ENCODE data around the gene CFAP44.
"Not testable (repeated sequence)": the region's sequence is repeated elsewhere in the genome, so short reads cannot be mapped to it uniquely, and the experiment has no call there.

Gene CFAP44, protein sequence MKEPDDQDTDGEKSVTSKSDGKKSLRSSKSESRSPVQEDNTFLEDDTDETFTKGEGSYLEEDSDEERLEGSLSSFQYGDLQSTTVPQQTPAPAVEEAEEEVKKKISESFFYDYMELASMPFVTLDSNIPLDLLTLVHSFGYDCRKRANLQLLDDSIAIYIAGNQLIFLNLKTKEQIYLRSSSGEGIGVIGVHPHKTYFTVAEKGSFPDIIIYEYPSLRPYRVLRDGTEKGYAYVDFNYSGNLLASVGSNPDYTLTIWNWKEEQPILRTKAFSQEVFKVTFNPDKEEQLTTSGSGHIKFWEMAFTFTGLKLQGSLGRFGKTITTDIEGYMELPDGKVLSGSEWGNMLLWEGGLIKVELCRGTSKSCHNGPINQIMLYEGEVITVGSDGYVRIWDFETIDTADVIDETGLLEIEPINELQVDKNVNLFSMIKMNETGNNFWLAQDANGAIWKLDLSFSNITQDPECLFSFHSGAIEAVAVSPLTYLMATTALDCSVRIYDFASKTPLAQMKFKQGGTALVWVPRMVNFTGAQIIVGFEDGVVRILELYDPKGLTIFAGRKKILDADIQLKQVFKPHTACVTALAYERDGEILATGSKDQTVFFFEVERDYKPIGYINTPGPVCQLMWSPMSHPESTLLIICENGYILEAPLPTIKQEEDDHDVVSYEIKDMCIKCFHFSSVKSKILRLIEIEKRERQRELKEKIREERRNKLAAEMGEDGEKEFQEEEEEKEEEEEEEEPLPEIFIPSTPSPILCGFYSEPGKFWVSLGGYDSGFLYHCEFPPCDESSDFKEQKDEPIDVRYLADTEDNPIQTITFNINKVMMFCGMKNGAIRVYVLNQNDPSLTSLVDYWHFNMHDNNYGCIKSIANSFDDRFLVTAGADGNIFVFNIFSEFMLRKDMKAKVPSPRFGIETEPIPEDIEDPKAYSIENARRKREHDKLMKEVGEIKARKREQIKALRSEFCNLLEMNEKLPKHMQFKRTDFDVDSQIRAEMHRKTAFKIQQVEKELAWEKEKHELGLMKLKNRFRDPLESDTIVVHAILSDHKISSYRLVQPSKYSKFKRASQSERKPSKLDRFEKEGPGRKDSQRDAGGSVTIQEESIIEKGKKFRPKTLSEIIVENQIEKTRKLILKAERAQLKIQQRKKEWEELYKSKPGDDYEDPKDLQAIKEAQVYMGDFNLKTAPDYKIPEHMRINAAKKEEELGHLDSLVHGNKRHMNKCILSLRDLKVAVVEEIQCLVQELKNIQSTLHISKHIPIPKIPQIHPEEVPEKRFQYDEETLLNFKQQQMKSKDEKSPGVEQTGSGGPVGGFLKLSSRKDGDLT (N-terminal part only)

DNA sequence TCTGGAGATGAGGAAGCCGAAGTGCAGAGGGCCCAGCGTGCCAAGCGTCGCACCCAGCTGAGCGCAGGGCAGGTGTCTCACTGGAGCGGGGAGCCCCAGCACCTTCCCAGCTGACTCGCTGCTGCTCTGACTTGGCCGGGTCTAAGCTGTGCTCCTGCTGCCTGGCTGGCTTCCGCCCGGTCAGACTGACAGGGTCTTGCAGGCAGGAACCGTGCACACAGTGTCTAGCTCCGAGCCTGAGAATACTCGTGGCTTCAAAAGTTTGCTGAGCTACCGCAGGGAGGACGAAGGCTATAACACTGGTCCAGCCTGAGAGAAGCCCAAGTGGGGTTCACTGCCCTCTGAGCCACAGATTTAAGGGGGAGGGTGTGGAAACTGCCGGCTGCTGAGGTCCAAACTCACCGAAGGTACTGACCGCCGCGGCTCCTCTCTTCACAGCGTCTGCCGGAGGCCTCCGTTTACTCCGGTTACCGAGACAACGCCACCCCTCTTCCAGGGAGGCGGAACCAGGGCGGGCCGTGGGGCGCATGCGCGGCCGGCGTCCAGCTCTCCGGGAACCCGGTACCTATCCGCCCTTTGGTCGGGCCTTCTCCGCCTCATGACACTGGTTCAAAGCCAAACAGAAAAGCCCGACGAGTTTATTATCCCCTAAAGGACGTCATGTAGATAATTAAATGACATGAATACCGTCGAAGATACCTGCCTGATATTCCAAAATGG lies at the start of gene CFAP44:
Gene CFAP44 (minus strand): TSS at position 443 of the 720 bp plus-strand sequence. CDS start 7,829 bp downstream, outside the sequence.
- peak; percentile 86 for DNase-seq

DNA sequence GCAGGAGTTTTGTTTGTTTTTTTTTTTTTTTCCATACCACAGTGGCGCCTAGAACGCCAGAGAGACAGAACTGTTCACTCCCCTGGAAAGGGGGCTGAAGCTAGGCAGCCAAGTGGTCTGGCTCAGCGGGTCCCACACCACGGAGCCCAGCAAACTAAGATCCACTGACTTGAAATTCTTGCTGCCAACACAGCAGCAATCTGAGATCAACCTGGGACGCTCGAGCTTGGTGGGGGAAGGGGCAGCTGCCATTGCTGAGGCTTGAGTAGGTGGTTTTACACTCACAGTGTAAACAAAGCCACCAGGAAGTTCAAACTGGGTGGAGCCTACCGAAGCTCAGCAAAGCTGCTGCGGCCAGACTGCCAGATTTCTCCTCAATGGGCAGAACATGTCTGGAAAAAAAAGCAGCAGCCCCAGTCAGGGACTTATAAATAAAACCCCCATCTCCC lies 43.9 kb upstream of the CFAP44 start:
- no peak for DNase-seq

- DNase-seq: no peak
Observed at GRCh38 chr3:113468539-113468938, 27.2 kb upstream of the CFAP44 start.

GRCh38 chr3:113461488-113461887 lies 20.2 kb upstream of the CFAP44 start:
- no peak for DNase-seq

DNA sequence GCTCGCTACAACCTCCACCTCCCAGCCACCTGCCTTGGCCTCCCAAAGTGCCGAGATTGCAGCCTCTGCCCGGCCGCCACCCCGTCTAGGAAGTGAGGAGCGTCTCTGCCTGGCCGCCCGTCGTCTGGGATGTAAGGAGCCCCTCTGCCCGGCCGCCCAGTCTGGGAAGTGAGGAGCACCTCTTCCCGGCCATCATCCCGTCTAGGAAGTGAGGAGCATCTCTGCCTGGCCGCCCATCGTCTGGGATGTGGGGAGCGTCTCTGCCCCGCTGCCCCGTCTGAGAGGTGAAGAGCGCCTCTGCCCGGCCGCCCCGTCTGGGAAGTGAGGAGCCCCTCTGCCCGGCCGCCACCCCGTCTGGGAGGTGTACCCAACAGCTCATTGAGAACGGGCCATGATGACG lies 17.3 kb upstream of the CFAP44 start:
- not testable (repeated sequence) for DNase-seq

DNA sequence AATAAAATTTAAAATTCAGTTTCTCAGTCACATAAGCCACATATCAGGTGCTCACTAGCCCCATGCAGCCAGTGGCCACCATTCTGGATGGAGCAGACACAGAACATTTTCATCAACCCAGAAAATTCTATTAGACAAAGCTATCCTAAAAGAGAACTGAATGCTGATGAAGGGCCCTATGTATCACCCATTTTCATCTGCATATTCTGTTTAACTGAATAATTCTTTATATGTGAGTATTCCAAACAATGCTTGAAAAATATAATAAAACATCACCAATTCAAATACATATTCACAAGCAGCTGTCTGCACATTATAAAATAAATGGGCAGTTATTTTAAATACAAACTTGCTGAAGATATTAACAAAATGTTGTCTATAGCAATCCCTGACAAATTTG lies 14.2 kb upstream of the CFAP44 start:
- DNase-seq: no peak

DNA sequence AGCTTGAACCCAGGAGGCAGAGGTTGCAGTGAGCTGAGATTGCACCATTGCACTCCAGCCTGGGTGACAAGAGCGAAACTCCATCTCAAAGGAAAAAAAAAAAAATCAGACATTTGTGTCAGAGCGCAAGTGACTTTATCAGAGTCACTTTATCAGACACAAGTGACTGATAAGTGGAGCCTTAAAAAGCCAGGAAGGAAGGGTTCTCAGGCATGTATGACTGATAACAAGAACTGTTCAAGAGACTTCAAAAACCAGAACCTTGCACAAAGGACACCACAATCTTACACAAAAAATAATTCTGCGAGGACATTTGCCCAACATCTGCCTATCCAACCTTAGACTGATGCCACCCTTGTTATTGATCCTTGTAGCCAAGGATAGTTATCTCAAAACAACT lies 13.3 kb upstream of the CFAP44 start:
- no peak for DNase-seq

GRCh38 chr3:113454057-113454456 lies 12.8 kb upstream of the CFAP44 start:
- no peak for DNase-seq

DNA sequence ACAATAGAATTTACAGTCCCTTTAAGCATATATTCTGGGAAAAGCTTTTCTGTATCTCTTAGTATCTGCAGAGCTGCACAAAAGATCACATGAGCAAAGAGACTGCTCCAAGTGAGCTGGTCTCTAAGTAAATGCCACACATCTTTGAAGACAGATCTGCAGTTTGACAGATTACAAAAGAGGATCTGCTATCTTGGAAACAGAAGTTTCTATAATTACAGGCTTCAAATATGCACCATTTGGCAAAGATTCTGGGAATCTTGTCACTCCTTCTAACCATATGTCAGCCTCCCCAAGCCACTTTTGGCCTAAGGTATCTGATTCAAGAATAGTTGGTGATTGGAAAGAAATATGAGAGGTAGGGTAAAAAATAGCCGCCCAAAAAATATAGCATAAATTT lies 9.6 kb upstream of the CFAP44 start:
- DNase-seq: no peak

DNA sequence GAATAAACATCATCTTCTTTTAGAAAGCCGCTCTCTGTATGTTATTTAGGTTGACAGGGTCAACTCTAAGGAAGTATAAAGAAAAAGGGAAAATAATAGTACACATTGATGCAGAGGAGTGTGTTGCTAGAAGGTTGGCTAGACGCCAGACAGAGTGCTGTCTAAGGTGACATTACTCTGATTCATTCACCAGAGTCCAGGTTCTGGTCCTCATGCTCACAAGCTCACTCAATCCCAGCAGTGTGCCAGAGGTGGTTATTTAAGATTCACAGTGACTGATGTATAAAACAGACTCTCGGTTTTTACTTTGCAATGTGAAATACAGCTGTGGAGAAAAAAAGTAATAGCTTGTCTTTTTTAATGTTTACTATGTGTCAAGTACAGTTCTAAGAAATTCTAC lies 1.7 kb downstream of the CFAP44 start:
- no peak for DNase-seq

GRCh38 chr3:113438224-113438623 lies 3.1 kb downstream of the CFAP44 start:
- no peak for DNase-seq

DNA sequence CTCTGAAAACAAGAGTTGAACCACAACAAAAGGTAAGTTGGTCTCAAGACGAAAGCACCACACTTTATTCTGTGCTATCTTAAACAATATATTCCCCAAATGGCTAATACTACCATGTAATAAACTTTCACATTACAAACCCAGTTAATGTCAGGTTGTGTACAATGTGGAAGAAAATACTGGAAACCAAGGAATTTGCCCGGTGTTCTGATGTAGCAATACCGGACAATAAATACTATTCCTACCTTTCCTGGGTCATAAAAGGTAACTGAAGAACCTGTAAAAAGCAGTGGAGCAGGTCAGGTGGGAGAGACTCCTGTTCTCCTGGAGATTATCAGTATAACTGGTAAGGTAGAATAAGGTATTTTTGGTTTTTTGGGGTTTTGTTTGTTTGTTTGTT lies 3.9 kb downstream of the CFAP44 start:
- no peak for DNase-seq

- no peak for DNase-seq
Observed at GRCh38 chr3:113436809-113437208, 4.5 kb downstream of the CFAP44 start.

DNA sequence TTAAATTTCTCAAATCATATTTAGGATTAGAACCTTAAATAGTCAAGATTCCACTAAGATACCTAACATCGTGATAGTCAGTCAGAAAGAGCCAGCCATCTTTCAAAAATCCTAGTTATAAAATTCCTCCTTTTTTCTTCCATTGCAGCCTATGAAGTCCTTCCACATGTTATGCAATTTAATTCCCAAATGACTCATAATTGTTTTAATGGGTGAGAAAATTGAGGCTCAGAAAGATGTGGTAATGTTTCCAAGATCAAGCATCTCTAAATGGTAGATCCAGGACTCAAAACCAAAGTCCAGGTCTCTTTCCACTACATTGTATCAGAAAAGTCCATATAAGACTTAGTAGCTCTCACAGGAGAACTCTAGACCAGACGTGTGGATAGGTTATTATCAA lies 9.5 kb downstream of the CFAP44 start:
- no peak for DNase-seq

DNA sequence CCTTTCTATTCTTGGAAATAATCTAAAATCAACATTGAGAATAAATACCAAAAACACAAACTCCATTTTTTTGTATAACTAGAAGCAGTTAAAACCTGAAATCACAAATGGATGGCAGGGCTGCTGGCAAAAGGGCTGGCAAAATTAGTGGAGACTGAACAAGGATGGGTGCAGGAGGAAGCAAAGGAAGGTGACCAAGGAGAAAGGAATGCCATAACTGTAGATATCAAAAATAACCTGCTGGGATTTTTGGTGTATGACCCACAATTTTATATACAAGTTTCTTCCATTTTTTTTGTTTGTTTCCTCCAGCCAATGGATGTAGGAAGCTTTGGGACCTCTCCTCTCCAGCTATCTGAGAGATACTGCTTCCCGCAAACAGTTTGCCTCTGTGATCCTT lies 12.7 kb downstream of the CFAP44 start:
- DNase-seq: no peak

GRCh38 chr3:113423699-113424098 lies 17.6 kb downstream of the CFAP44 start:
- no peak for DNase-seq

GRCh38 chr3:113421082-113421481 lies 20.2 kb downstream of the CFAP44 start:
- no peak for DNase-seq

DNA sequence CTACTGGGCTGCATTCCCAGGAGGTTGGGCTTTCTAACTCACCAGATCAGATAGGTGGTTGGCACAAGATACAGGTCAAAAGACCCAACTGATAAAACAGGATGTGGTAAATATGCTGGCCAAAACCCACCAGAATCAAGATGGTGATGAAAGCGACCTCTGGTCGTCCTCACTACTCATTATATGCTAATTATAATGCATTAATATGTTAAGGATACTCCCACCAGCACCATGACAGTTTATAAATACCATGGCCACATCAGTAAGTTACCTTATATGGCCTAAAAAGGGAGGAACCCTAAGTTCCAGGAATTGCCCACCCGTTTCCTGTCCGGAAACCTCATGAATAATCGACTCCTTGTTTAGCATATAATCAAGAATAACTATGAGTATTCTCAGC lies 31.6 kb downstream of the CFAP44 start:
- no peak for DNase-seq

GRCh38 chr3:113405180-113405579 lies 36.1 kb downstream of the CFAP44 start:
- no peak for DNase-seq

DNA sequence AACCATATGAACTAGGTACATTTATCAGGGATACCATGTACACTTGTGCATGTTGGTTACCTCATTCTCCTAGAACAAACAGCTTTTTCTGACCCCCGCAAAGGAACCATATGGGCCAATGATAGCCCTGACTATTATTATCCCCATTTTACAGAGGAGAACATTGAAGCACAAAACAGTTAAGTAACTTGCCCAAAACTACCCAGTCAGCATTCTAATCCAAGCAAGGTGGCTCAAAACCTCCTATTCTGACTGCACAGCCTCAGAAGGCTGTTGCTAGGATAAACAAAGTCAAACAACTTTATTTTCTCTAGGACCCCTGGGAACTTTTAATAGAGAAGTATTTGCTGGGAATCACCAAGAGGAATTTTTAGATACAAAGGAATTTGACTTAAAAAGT lies 36.7 kb downstream of the CFAP44 start:
- no peak for DNase-seq
